ENCODE results near the gene ZYG11B.

- TF ChIP-seq CSDC2 (CRISPR knock-in tag; IDR thresholded peaks at IDR 0.05) (no peak), CSRNP3 (CRISPR knock-in tag; IDR thresholded peaks at IDR 0.05) (no peak), PPARA (CRISPR knock-in tag; IDR thresholded peaks at IDR 0.05; ENCODE audit: borderline replicate concordance) (no peak), TCF4 (CRISPR knock-in tag; IDR thresholded peaks at IDR 0.05; ENCODE audit: borderline replicate concordance) (no peak)
Observed at GRCh38 chr1:52752484-52752826, 26.2 kb downstream of the ZYG11B start.
